Panc1 (cell line): ENCODE results near the gene GMEB2. TPM values are rescaled to one million over a fixed set of nuclear protein-coding genes. Genes with fewer than 3 reads are reported as not detected.

Experiments
- ATAC-seq: fragments of 200-7000 bp; cut with Tn5 transposase; 2 replicates; pipeline ENCODE4 v1.9.1; 2020; ENCODE audit warnings: mild to moderate bottlenecking, moderate library complexity
- BruUV-seq: library from RNA; stranded (reverse); fragments of 400-500 nt; replicated peaks from 2 replicates; lab custom pipeline; 2021; lab: Mats Ljungman, UMichigan
- CTCF ChIA-PET: fragments of 300-600 bp; sonication (Branson Sonifier 250); formaldehyde crosslinking; loops from one replicate; lab custom pipeline; 2022; ENCODE audit warnings: antibody characterized with exemption; lab: Charles Lee
- POLR2A ChIA-PET: fragments of 300-600 bp; sonication (Branson Sonifier 250); formaldehyde crosslinking; loops from one replicate; lab custom pipeline; 2022; ENCODE audit warnings: antibody characterized with exemption; lab: Charles Lee
- DNase-seq: peaks from one replicate; pipeline ENCODE4 v3.0.0-alpha.2; 2010; ENCODE audit warnings: low read depth, low spot score
- H3K27ac ChIP-seq: 2 replicates; pipeline ENCODE4 v1.5.1; 2011; ENCODE audit warnings: mild to moderate bottlenecking, low read length, inconsistent platforms
- H3K27me3 ChIP-seq: fragments of 200-500 bp; sonication (Bioruptor generic); 2 replicates; pipeline ENCODE4 v1.6.0; 2014; ENCODE audit warnings: low read length, inconsistent platforms; ENCODE audit not compliant: control insufficient read depth, insufficient read depth
- H3K36me3 ChIP-seq: fragments of 200-500 bp; sonication (Bioruptor generic); 2 replicates; pipeline ENCODE4 v1.5.1; 2014; ENCODE audit warnings: inconsistent platforms, mild to moderate bottlenecking, low read length, moderate library complexity; ENCODE audit not compliant: control insufficient read depth, insufficient read depth
- H3K4me1 ChIP-seq: 2 replicates; pipeline ENCODE4 v1.5.1; 2011; ENCODE audit warnings: inconsistent platforms, mild to moderate bottlenecking, low read length, moderate library complexity; ENCODE audit not compliant: control insufficient read depth, insufficient read depth
- H3K4me3 ChIP-seq, 2 experiments: 2 replicates each; pipeline ENCODE4 v1.5.1; 2011 to 2012; ENCODE audit warnings: low read depth in 2 of 2, low read length in 2 of 2, mild to moderate bottlenecking in 2 of 2, inconsistent platforms in 1 of 2, moderate library complexity in 1 of 2
- H3K9me3 ChIP-seq: fragments of 200-500 bp; sonication (Bioruptor generic); 2 replicates; pipeline ENCODE4 v1.5.1; 2014; ENCODE audit warnings: low read depth, mild to moderate bottlenecking, inconsistent platforms, low read length, moderate library complexity; ENCODE audit not compliant: control insufficient read depth, insufficient read depth
- CTCF ChIP-seq: fragments of 450-650 bp; IDR thresholded peaks from 2 replicates; pipeline ENCODE4 v1.5.1; 2017; ENCODE audit warnings: mild to moderate bottlenecking
- POLR2AphosphoS5 ChIP-seq: IDR thresholded peaks from 2 replicates; pipeline ENCODE4 v1.6.1; 2012; ENCODE audit warnings: mild to moderate bottlenecking, low read depth, low read length, moderate library complexity
- REST ChIP-seq, 2 experiments: IDR thresholded peaks; 2 replicates each; pipeline ENCODE4 v1.6.1; 2011 to 2012; ENCODE audit warnings: low read depth in 2 of 2, control low read depth in 1 of 2, low read length in 1 of 2, mild to moderate bottlenecking in 1 of 2, moderate library complexity in 1 of 2; ENCODE audit not compliant: insufficient read depth in 1 of 2
- SIN3A ChIP-seq: IDR thresholded peaks from 2 replicates; pipeline ENCODE4 v1.6.1; 2012; ENCODE audit warnings: low read depth, mild to moderate bottlenecking, low read length, moderate library complexity, borderline replicate concordance; ENCODE audit not compliant: insufficient read depth
- TCF7L2 ChIP-seq: IDR thresholded peaks from 2 replicates; pipeline ENCODE4 v1.6.1; 2011; ENCODE audit warnings: mild to moderate bottlenecking, low read depth, low read length, inconsistent platforms
- in situ Hi-C: cut with HindIII; loops from 2 replicates; pipeline ENCODE4 v1.10.0; 2016; ENCODE audit warnings: low sequenced_read_pairs, low pct_unique_long_range_greater_than_20kb
- intact Hi-C: fragments of 100-400 bp; cut with micrococcal nuclease; formaldehyde crosslinking; loops from one replicate; pipeline ENCODE4 v1.10.0; 2022; ENCODE audit not compliant: unreplicated experiment
- total RNA-seq: library from RNA; stranded (reverse); gene quantifications from one replicate; pipeline ENCODE4 v1.2.1, GENCODE V29; 2021; ENCODE audit not compliant: unreplicated experiment

The GMEB2 gene
- total RNA-seq, 1 experiment from 2014 or later: 13.1 TPM

- ATAC-seq (no peak), DNase-seq (no peak)
- CTCF ChIA-PET: no interaction called here
Observed at GRCh38 chr20:63567136-63567385, 59.8 kb downstream of the GMEB2 start.

GRCh38 chr20:63566395-63567135 lies 60.3 kb downstream of the GMEB2 start:
- POLR2A ChIA-PET: interaction anchor here (0.6 kb wide), 1 partner anchor 14 kb away, joined by 9 read pairs; no protein-coding TSS in a partner anchor
- in situ Hi-C loops: no loop called here
- BruUV-seq: no TSS peak
- intact Hi-C loops: no loop called here
- H3K27me3 ChIP-seq: no peaks in the 10 kb centered on the region
- no peaks in the 10 kb centered on the region for H3K9me3 ChIP-seq
- ATAC-seq: no peak
- no peak overlapping the region for H3K4me3 ChIP-seq
- no peaks in the 10 kb centered on the region for H3K4me1 ChIP-seq
- no peak overlapping the region for H3K27ac ChIP-seq
- DNase-seq: no peak
- TF ChIP-seq CTCF: no peak
- TF ChIP-seq REST (IDR thresholded peaks at IDR 0.05; ENCODE audit: insufficient read depth in 1 of 2, low read depth in 2 of 2, low read length in 1 of 2): no peak
- TF ChIP-seq POLR2AphosphoS5: no peak
- no peak for TF ChIP-seq SIN3A
- no peak for TF ChIP-seq TCF7L2
- CTCF ChIA-PET: no interaction called here
- H3K36me3 ChIP-seq: no peaks in the 10 kb centered on the region

More at GRCh38 chr20:63567136-63567385, 59.8 kb downstream of the GMEB2 start:
- Histone ChIP-seq H3K4me3 (no peak overlapping the region), H3K36me3 (no peaks in the 10 kb centered on the region), H3K4me1 (no peaks in the 10 kb centered on the region), H3K27me3 (no peaks in the 10 kb centered on the region), H3K27ac (no peak overlapping the region), H3K9me3 (no peaks in the 10 kb centered on the region)
- POLR2A ChIA-PET: interaction anchor here (0.6 kb wide), 1 partner anchor 14 kb away, joined by 9 read pairs; no protein-coding TSS in a partner anchor
- in situ Hi-C loops (no loop called here), intact Hi-C loops (no loop called here)
- TF ChIP-seq TCF7L2 (no peak), CTCF (no peak)
- BruUV-seq: no TSS peak
